ENCODE results near the gene EFR3B.

DNA sequence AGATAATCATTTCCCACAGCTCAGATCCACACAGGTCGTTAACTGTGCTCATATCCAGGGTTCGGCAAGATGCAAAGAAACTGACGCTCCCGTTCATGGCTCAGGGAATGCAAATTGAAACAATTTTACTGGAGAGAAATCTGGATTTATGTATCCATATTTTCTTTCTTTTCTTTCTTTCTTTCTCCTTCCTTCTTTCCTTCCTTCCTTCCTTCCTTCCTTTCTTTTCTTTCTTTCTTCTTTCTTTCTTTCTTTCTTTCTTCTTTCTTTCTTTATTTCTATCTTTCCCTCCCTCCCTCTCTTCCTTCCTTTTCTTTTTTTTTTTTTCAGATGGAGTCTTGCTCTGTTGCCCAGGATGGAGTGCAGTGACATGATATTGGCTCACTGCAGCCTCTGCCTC, 146.5 kb downstream of the EFR3B start:
- TF ChIP-seq, protein P1, sequence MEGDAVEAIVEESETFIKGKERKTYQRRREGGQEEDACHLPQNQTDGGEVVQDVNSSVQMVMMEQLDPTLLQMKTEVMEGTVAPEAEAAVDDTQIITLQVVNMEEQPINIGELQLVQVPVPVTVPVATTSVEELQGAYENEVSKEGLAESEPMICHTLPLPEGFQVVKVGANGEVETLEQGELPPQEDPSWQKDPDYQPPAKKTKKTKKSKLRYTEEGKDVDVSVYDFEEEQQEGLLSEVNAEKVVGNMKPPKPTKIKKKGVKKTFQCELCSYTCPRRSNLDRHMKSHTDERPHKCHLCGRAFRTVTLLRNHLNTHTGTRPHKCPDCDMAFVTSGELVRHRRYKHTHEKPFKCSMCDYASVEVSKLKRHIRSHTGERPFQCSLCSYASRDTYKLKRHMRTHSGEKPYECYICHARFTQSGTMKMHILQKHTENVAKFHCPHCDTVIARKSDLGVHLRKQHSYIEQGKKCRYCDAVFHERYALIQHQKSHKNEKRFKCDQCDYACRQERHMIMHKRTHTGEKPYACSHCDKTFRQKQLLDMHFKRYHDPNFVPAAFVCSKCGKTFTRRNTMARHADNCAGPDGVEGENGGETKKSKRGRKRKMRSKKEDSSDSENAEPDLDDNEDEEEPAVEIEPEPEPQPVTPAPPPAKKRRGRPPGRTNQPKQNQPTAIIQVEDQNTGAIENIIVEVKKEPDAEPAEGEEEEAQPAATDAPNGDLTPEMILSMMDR (IDR thresholded peaks at IDR 0.05): no peak
- no peak for TF ChIP-seq EZH2 (IDR thresholded peaks at IDR 0.05)

Measured in neural progenitor cell (in vitro differentiated cells).